Lung microvascular endothelial cell (primary cell): Measurements from ENCODE around the gene TK1. TPM values are rescaled to one million over a fixed set of nuclear protein-coding genes. Genes with fewer than 3 reads are reported as not detected.

Experiments used
- DNase-seq, 2 donors: peaks; one replicate each; pipeline versions ENCODE4 v3.0.0 to v3.0.0-alpha.2; 2010; ENCODE audit warnings: low read depth in 2 of 2
- total RNA-seq: library from RNA; depleted of rRNA; stranded (reverse); fragments of >200 nt; gene quantifications from 2 replicates; pipeline ENCODE4 v1.2.1, GENCODE V29; 2014

TK1 gene
- total RNA-seq, 1 donor from 2014 or later: 23.6 TPM

DNA sequence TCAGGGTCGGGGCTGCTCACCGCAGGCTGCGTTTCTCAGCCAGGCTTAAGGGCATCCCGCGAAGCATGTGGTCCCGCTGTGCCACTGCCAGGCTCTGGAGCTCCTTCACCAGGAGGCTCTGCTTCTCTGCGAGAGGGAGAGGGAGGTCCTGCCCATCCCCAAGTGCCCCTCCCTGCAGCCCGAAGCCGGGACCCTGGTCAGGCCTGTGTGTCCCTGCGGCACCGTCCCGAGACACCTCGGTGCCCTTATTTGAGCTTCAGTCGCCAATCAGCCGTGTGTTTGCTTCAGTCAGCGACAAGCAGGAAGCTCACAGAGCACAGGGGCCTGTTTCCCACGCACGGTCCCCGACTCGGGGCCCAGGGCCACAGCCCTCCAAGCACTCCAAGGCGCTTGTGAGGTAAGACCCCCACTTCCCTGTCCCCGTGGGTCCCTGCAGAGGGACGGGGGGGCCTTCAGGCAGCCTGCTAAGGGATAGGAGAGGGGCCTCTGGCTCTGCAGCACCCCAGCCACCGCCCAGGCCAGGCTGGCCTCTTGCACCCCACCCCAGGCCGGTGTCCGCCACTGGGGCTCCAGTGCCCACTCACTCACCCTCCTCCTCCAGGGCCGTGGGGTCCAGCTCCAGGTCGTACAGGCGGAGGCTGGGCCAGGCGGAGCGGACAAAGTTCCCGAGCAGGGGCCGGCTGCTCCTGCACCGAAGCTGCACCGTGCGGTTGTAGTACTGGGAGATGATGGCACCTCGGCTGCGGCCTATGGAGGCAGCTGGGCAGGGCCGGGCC, 61.5 kb downstream of the TK1 start:
- DNase-seq: no peak

DNA sequence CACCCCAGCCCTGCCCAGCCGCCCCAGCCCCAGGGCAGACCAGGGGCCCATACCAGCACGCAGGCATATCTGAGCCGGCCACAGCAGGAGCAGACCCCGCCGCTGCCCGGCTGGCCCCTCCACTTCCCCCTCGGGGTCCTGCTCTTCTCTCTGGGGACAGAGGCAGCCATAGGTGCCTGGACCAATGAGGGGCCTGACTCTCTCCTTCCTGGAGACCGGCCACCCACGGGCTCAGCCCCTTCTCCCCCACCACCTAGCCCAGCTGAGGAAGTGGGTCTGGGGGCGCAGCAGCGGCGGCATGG, 62.1 kb downstream of the TK1 start:
- DNase-seq: no peak

Other genes with a start within 250 kb of the TK1 start
- 5.7 and 7.5 TPM in 2 replicates for gene TNRC6C, start 228.3 kb downstream of the TK1 start, total RNA-seq
- 20.9 and 31.9 TPM in 2 replicates for gene TMC6, start 58.3 kb downstream of the TK1 start, total RNA-seq
- 0.20 and 0.22 TPM in 2 replicates for gene TMC8, start 56.3 kb downstream of the TK1 start, total RNA-seq
- gene C17orf99, start 40.7 kb downstream of the TK1 start, total RNA-seq: not detected in 2 replicates
- gene SYNGR2, start 18.5 kb downstream of the TK1 start, total RNA-seq: 27.2 and 55.8 TPM in 2 replicates
- gene AFMID, start 310 bp upstream of the TK1 start, total RNA-seq: 53.8 and 78.6 TPM in 2 replicates
- gene BIRC5, start 27.2 kb upstream of the TK1 start, total RNA-seq: 10.3 and 50.3 TPM in 2 replicates
- gene TMEM235, start 44.6 kb upstream of the TK1 start, total RNA-seq: 0.22 and 0.79 TPM in 2 replicates
- gene SOCS3, start 173.0 kb upstream of the TK1 start, total RNA-seq: 39.2 and 79.6 TPM in 2 replicates
- 15.7 and 26.4 TPM in 2 replicates for gene PGS1, start 191.6 kb upstream of the TK1 start, total RNA-seq